ENCODE data around the gene ZSWIM8.

- TF ChIP-seq CTCF (IDR thresholded peaks at IDR 0.05) (no peak), POLR2A (IDR thresholded peaks at IDR 0.05) (no peak)
These were observed 13.6 kb downstream of the ZSWIM8 start for GRCh38 chr10:73798927-73799560.
